GM10248 (cell line): ENCODE data around the gene SAMD8.

Experiments used
- CTCF ChIA-PET: fragments of 300-600 bp; sonication (Branson Sonifier 250); formaldehyde crosslinking; extraction: SDS; loops from one replicate; lab custom pipeline; 2021; ENCODE audit warnings: antibody characterized with exemption; lab: Yijun Ruan, JAX
- POLR2A ChIA-PET: fragments of 350-650 bp; sonication (Branson Sonifier 250); formaldehyde crosslinking; extraction: SDS; loops from one replicate; lab custom pipeline; 2020; ENCODE audit warnings: antibody characterized with exemption; lab: Yijun Ruan, JAX
- DNase-seq: peaks from one replicate; pipeline ENCODE4 v3.0.0; 2012; ENCODE audit errors: extremely low spot score
- CTCF ChIP-seq: IDR thresholded peaks from 2 replicates; pipeline ENCODE4 v1.5.1; 2012; ENCODE audit warnings: mild to moderate bottlenecking, low read depth; ENCODE audit errors: extremely low read depth, missing control alignments, control extremely low read depth

Gene SAMD8

GRCh38 chr10:75150656-75151055 lies 39.2 kb downstream of the SAMD8 start:
- ChIA-PET POLR2A (no interaction called here), CTCF (no interaction called here)
- no peak for TF ChIP-seq CTCF

GRCh38 chr10:75159519-75159918 lies 48.1 kb downstream of the SAMD8 start:
- TF ChIP-seq CTCF: no peak
- POLR2A ChIA-PET: no interaction called here
- CTCF ChIA-PET: interaction anchor here (1.5 to 1.7 kb wide), 3 partner anchors 16 to 71 kb away, joined by 3 to 6 read pairs (median 5); no protein-coding TSS in a partner anchor
- no peak for DNase-seq

More at GRCh38 chr10:75150656-75151055, 39.2 kb downstream of the SAMD8 start:
- DNase-seq: no peak

GRCh38 chr10:75165684-75166622 lies 54.5 kb downstream of the SAMD8 start:
- DNase-seq: peak; percentile 75
- TF ChIP-seq CTCF: no peak
- CTCF ChIA-PET: interaction anchor here (1.0 to 4.1 kb wide), 3 partner anchors 17 to 71 kb away, joined by 3 to 14 read pairs (median 4); partner anchors contain the start of gene COMTD1
- POLR2A ChIA-PET: interaction anchor here (0.6 to 0.7 kb wide), 2 partner anchors 42 to 1201 kb away, joined by 3 to 5 read pairs; no protein-coding TSS in a partner anchor

GRCh38 chr10:75166623-75166972 lies 55.1 kb downstream of the SAMD8 start:
- ChIA-PET POLR2A (interaction anchor here (0.6 to 0.7 kb wide), 2 partner anchors 41 to 1202 kb away, joined by 3 to 5 read pairs; no protein-coding TSS in a partner anchor), CTCF (interaction anchor here (1.0 to 4.1 kb wide), 4 partner anchors 16 to 70 kb away, joined by 3 to 14 read pairs (median 4); partner anchors contain the start of gene COMTD1)
- DNase-seq: no peak
- TF ChIP-seq CTCF: no peak

GRCh38 chr10:75168275-75168674 lies 56.8 kb downstream of the SAMD8 start:
- no peak for DNase-seq
- POLR2A ChIA-PET: no interaction called here
- CTCF ChIA-PET: interaction anchor here (1.0 to 4.1 kb wide), 2 partner anchors 16 to 68 kb away, joined by 3 to 14 read pairs; partner anchors contain the start of gene COMTD1
- TF ChIP-seq CTCF: no peak

- ChIA-PET CTCF (interaction anchor here (1.8 kb wide), 1 partner anchor 9 kb away, joined by 4 read pairs; no protein-coding TSS in a partner anchor), POLR2A (no interaction called here)
- no peak for DNase-seq
- TF ChIP-seq CTCF: no peak
These were observed 58.8 kb downstream of the SAMD8 start for GRCh38 chr10:75170215-75170614.
